NT2/D1 (cell line): ENCODE results near the gene LYPD6.

Experiments used
- SUZ12 ChIP-seq: IDR thresholded peaks from 2 replicates; pipeline ENCODE4 v1.6.1; 2011; ENCODE audit not compliant: insufficient read length, insufficient read depth; ENCODE audit errors: extremely low read depth
- YY1 ChIP-seq: IDR thresholded peaks from 2 replicates; pipeline ENCODE4 v1.6.1; 2011; ENCODE audit not compliant: insufficient read length, insufficient read depth
- ZNF274 ChIP-seq: IDR thresholded peaks from 2 replicates; pipeline ENCODE4 v1.6.1; 2011; ENCODE audit warnings: mild to moderate bottlenecking, low read depth, low read length

GRCh38 chr2:149427387-149427786 is 97.0 kb downstream of the LYPD6 start:
- no peak for TF ChIP-seq SUZ12
- no peak for TF ChIP-seq YY1
- TF ChIP-seq ZNF274, result no peak
